ENCODE results near the gene RGS3.
"Not testable (repeated sequence)": the region's sequence is repeated elsewhere in the genome, so short reads cannot be mapped to it uniquely, and the experiment has no call there.

Gene RGS3

DNA sequence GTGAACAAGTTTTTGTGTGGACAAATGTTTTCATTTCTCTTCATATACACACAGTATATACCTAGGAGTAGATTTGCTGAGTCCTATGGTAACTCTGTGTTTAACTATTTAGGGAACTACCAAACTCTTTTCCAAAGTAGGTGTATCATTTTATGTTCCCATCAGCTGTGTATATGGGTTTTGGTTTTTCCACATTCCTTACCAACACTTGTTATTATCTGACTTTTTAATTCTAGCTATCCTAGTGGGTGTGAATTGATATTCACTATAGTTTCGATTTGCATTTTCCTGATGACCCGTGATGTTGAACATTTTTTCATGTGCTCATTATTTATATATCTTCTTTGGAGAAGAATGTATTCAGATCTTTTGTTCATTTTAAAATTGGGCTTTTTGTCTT is 3.7 kb downstream of the RGS3 start:
- DNase-seq: no peak

DNA sequence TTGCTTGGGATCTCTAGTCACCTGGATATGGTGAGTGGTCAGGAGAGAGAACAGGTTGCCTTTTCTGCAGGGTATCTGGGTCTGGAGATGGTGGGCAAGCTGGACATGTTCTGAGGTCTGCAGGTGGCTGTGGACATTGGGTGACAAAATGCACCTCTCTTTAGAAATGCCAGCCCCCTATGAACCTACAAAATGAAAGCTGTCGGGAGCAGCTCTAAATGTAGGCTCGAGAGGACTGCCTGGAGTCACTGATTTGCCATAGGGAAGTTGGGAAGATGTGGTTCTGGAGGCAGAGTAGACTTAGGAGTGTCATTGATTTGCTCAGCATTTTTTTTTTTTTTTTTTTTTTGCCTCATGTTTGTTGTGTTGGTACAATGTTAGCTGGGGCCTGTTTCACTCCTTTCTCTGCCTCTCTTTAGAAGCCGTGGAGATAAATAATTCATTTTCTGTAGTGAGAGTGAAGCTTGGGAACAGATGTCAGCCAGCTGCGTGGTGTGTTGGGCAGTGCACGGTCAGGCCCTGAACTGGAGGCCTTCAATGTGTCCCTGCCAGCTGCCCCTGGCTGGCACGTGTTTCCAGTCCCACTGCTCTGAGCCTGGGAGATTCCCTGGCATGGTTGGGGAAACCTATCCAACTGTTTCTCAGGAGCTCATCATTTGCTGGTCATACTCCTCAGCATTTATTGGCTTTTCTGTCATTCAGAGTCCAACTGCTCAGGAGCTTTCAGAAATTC is 5.4 kb downstream of the RGS3 start:
- DNase-seq: no peak

DNA sequence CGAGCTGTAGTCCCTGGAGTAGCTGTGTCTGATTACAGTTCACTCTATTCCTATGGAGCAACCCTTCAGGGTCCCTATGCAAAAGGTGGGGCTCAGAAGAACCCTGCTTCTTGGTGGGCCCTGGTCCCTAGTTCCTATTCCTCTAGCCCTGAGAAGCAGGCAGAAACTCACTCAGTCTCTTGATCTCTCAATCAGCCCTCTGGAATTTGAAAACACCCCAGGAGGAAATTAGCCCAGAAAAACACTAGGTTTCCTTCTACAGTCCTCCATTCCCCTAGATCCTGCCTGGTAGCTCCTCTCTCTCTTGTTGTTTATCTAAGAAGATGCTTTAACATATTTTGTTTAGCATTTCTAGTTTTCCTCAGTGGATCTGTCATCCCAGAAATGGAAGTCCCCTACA is 7.6 kb downstream of the RGS3 start:
- DNase-seq: no peak

DNA sequence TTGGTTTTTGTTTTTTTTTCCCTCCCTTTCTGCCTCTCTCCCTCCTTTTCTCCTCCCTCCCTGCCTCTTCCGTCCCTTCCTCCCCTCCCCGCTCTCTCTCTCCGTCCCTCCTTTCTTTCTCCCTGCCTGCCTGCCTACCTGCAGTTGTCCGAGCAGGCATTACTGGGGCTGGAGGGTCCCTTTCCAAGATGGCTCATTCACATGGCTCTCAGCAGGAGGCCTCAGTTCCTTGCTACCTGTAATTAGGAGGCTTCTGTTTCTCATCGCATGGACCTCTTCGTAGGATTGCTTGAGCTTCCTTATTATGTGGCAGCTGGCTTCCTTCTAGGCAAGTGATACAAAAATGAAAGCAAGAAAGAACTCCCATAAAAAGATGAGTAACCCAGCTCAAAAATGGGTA is 8.0 kb downstream of the RGS3 start:
- no peak for DNase-seq

DNA sequence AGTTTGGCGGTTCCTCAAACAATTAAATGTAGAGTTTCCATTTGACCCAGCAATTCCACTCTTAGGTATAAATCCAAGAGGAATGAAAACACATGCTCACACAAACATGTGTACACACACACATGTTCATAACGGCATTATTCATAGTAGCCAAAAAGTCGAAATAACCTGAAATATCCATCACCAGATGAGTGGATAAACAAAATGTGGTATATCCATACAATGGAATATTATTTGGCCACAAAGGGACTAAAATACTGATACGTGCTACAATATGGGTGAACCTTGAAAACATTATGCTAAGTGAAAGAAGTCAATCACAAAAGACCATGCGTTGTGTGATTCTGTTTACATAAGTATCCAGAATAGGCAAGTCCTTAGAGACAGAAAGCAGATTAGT is 8.7 kb downstream of the RGS3 start:
- no peak for DNase-seq

DNA sequence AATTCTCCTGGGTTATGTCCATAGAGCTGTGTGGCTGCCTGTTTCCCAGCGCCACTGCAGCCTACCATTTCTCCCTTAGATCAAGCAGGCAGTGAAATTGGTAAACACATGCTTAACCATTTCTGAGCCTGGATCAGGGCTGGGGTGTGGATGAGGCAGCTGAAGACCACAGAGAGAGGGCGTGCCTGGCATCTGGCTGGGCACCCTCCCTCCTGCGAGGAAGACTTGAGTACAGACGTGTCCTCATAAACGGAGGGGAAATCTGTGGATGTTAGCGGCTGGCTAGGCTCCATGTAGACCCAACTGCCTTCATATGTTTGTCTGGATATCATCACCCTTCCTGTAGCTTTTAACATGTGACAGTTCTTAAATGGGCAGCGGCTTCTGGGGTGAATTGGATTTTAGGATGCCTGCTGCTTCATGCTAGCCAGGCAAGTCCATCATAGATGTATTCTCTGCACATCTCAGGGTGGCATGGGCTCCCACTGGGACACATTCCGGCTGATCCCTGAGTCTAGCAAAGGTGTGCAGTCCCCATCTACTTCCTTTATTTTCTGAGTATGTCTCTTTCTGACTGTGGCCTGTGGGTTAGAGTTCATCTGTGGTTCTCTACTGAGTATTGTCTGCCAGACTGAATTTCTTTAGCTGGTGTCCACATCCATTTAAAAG is 11.0 kb downstream of the RGS3 start:
- no peak for DNase-seq

DNA sequence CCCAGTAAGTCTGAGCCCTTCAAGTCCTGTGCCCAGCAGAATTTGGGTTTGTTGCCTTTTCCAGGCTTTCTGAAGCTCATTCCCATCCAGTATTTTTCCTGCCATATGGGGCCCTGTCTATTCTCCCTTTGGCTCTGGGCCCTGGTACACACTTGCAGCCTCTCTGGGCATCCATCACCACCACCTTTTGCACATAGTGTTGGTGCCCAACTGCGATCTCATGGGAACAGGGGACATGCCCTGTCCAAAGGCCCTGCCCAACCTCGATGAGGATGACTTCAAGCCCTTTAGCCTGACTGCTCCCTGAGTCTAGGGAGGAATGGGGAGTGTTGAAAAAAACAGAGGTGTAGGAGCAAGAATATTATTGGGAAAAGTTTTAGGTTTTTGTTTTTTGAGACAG is 11.5 kb downstream of the RGS3 start:
- no peak for DNase-seq

DNA sequence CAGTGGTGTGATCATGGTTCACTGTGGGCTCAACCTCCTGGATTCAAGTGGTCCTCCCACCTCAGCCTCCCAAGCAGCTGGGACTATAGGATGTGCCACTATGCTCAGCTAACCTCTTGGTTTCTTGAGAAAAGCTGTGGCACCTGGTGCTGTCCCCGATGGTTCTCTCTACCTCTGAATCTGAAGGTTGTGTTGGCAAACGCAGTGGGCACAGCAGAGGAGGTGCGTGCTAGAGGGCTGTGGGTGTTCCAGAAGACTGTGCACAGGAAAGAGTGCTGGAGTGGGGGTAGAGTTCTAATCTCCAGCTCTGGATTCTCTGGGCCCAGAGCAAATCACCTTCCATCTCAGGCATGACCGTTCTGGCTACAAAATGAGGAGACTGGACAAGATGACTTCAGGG is 12.5 kb downstream of the RGS3 start:
- no peak for DNase-seq

DNA sequence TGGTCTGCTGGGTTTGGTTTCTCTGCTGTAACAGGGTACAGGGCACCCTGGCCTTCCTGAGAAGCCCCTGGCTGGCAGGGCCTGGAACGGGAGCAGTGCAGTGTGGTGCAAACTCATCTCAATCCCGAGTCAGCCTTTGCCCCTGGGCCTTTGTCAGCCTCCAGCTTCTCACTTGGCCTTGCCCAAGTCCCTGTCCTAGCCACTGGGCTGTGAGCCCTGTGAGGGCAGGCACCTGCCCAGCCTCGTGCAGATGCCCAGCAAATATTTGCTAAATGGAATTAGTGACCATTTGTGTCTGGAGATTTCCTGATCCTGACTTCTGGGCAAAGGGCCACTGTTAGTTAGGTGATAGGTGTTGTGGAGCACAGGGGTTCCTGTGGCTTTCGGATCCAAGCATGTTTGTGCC is 13.0 kb downstream of the RGS3 start:
- no peak for DNase-seq

DNA sequence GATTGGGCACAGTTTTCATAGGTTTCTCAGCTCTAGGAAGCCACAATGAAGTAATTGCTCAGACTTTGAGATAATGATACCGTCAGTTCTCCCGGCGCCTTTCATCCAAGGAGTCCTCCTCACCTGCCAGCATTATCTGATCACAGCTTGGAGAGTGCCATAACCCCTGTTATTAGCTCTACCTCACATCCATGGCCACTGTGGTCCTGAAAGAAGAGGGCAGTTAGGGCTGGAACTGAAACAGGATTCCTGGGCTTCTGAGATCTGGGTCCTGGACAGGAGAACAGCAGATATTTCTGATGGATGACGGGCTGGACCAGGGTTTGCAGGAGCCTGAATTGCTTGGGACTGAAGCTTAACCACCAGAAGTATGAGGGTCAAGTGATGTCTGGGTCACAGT is 13.5 kb downstream of the RGS3 start:
- no peak for DNase-seq

DNA sequence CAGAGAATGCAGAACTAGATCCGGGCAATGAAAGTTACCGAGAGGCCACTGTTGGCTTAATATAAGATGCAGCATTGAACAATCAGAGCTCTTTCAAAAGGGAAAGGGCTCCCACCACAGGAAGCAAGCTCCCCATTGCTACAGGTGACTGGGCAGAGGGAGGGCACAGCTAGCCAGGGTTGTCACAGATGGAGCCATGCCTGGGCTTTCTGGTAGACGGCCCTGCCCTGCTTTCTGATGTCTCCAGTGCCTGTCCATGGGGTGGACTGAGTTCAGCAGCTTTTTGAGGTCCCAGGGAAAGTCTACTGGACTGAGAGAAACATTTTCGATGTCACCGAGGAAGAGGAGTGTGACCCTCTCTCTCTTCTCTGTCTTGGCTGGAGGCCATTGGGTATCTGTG is 14.1 kb downstream of the RGS3 start:
- no peak for DNase-seq

DNA sequence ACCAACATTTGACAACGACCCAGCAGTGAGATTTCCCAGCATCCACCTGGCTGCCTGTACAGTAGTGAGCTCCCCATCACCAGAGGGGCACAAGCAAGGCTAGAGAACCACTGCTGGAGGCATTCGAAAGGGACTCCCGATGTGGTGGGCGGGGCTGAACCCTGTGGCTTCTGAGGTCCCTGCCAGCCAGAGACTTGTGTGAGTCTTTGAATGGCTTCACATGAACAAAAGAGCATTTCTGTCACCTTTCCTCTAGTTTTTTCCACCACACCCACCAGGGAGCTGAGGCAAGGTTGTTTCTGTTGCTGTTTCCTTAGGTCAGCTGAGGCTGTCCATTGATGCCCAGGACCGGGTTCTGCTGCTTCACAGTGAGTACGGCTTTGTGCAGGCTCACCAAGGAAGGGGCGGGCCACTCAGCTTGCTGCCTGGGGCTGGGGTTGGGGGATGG is 15.7 kb downstream of the RGS3 start:
- DNase-seq: no peak

DNA sequence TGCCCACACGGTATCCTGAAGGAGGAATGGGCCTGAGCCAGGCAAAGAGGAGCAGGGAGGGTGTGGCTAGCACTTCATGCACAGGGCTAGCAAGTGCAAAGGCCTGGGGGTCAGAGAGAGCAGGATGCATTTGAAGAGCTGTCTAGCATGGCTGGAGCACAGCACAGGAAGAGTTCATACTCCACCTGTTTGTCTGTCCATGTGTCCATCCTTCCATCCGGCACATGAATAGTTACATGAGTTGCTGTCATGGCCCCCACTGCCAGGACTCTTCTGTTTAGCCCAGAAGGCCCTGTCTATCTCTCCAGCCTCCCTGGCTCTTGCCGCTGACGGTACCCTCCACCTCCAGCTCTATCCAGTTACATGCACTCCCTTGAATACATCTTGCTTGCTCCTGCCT is 17.1 kb downstream of the RGS3 start:
- DNase-seq: no peak

DNA sequence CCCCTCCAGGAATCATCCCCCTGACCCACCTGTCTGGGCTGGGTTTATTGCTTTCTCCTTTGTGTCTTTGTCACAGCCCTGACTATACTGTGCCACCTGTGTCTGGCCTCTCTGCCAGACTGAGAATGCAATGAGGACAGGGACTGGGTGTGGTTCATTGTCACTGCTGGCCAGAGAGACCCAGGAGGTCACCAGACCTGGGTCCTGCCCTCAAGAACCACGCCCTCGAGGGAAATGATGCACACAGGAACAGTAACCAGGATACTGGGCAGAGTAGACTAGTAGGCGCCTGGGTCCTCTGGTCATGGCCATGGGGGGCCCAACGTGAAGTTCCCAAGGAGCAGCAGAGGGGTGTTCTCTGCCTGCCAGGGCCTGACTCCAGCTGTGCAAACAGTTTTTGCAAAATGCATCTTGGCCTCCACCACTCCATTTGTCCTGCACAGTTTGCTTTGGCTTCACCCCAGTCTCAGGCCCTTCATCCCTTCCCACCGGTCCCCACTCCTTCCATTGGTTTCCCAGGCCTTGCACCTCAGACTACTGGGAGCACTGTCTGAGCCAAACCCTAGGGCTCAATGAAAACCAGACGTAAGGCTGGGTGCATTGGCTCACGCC is 17.8 kb downstream of the RGS3 start:
- DNase-seq: no peak

DNA sequence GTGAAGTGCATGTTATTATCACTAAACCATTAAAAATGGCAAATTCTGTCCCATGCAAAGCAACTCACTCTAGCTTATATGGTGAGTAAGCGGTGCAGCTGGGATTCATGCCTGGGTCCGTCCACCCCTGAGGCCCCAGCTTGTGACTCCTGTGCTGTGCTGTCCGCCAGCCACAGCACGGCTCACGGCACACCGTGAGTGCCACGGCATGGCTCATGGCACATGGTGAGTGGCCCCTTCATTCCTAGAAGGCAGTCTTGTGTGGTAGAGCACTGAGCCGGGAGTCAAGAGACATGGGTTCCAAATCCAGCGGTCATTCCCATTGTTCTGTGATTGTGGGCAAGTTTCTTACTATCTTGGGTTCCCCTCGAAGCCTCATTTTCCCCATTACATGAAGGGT is 18.8 kb downstream of the RGS3 start:
- no peak for DNase-seq

DNA sequence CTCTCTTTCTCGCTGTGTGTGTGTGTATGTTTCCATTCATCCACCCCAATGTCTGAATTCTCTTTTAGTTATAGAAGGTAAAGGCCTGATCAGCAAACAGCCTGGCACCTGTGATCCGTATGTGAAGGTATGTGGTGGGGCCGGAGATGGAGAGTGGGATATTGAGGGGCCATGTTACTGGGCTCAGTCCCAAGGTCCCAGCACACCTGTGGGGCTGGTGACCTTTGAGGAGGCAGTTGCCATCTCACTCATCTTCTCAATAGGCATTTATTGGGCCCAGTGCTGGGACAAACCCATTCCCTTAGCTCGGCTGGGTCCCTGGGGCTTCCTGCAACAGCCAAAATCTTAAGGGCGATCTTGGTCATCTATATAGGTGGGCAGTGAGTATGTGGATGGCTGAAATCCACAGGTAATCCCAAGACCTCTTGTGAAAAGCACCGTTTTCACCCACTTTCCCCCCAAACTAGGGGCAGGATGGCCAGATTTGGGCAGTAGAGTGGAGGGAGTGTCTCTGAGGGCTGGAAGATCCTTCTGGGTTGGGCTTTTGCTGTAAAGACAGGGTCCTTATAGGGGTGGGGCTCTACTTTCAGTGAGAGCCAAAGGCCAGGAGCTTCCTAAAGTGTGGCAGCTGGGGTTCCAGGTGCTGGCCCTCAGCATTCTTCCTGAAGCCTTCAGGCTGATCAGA is 19.6 kb downstream of the RGS3 start:
- DNase-seq: no peak

DNA sequence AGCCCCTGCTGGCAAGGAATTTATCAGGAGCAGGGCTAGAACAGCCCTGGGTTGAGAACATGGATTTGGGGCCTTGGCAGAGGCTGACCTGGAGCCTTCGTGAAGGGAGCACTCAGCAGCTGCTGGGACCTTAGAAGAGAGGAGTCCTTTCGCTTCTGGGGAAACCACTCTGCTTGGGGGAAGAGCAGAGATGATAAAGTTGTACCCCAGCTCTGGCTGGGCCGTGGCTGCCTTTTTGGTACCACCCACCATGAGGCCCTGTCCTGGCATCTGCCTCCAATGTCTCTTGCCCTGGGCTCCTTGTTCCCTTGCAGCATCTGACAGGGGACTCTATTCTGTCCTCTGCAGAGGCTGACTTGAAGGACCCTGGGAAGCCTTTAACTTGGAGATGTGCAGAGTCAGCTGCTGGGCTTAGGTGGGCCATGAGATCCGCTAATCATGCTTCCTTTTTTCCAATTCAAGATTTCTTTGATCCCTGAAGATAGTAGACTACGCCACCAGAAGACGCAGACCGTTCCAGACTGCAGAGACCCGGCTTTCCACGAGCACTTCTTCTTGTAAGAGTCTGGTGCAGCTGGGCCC is 20.2 kb downstream of the RGS3 start:
- no peak for DNase-seq

DNA sequence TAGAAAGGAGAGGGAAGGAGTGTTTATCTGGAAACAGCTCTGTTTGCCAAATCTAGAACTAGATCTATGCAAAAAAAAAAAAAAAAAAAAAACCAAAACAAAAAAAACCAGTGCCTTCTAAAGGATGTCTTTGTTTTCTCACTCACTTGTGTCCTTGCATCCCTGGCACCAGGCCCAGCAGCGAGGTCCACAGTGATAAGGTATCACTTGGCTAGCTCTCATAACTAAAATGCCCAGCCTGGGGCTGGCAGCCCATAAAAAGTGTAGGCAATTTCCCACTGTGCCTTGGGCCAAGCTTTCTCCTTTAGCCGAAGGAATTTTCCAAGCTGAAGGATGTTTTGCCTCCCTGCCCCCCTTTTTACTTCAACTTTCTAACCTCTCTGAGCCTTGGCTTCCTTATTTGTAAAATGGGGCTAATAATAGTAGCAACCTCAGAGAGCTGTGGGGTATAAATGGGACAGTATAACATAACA is 20.8 kb downstream of the RGS3 start:
- DNase-seq: peak; percentile 65

DNA sequence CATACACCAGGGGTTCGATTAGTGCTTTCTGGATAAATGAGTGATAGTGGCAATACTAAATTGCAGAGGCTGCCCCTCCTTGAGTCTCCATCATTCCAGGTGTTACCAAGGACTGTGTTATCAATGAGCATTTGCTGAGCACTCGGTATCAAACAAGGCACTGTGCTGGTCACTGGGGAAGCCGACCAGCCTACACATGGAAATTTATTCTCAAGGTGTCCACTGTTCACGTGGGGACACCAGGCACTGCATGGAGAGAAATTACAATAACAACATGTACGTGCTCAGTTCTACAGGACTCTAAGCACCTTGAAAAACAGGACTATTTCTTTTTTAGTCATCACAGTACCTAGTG is 22.2 kb downstream of the RGS3 start:
- no peak for DNase-seq

DNA sequence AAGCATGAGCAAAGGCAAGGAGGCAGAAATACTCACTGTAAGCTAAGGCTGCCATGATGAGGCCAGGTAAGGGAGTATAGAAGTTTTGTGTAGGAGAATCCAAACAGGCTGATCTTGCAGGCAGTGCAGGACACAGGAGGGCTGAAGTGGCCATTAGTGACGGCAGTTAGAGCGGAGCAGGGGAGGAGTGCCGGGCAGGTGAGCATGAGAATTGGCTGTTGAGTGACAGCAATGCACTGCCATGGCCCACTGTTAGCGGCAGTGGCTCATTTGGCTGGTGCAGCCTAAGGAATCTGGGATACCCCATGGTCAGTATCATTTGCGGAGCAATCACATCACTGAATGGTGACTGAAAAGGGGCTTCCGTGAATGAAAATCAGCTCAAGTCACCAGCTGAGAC is 22.8 kb downstream of the RGS3 start:
- DNase-seq: no peak

DNA sequence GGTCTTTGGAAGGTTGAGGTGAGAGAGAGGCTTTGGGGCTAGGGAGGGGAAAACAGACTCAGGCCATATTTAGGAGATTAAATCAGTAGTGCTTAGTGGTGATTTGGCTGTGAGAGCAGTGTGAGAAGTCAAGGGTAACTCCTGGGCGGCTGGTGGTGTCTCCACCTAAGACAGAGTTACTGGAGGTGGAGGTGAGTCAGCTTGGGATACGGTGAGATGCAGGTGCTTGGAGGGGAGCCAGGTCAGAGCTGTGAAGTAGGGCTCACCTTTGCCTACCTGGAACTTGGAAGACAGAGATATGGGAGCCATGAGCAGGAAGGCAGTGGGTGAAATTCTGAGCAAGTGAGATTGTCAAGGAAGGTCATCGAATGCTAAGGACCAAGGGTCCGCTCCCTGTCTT is 24.5 kb downstream of the RGS3 start:
- peak; percentile 30 for DNase-seq

DNA sequence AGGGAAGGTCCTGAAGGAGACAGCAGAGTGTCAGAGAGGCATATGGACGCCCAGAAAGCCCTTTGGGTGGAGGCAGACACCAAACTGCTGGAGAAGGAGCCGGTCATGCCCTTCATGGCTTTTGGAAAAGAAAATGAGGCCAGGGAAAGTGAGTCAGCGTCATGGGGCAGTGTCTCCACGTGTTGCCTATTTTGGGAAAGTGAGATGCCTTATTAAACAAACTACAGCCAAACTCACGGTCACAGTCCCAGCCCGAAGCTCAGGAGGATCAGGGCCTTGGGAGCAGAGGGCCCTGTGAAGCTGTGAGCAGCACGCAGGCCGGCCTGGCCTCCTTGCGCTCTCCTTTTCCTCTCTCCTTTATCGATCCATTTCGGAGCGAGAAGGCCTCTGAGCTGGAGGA is 25.0 kb downstream of the RGS3 start:
- no peak for DNase-seq

DNA sequence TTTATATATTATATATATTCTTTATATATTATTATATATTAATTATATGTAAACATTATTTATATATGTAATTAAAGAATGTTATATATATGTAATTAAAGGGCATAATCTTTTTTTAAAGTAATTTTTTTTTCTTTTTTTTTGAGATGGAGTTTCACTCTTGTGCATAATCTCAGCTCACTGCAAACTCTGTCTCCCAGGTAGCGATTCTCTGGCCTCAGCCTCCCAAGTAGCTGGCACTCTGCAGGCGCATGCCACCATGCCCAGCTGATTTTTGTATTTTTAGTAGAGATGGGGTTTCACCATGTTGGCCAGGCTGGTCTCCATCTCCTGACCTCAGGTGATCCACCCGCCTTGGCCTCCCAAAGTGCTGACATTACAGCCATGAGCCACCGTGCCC is 27.6 kb downstream of the RGS3 start:
- not testable (repeated sequence) for DNase-seq

Data from DMS79 treated with DMSO at 0.1 percent for 48 hours (cell line).